HCT116 (cell line): ENCODE data around the gene SRGAP1. TPM values are rescaled to one million over a fixed set of nuclear protein-coding genes. Genes with fewer than 3 reads are reported as not detected.

ENCODE experiments used
- ATAC-seq: fragments of 200-7000 bp; cut with Tn5 transposase; 2 replicates; pipeline ENCODE4 v1.9.1; 2020; ENCODE audit warnings: mild to moderate bottlenecking, moderate library complexity
- BruUV-seq: library from RNA; stranded (reverse); fragments of 400-500 nt; replicated peaks from 2 replicates; lab custom pipeline; 2021; lab: Mats Ljungman, UMichigan
- CTCF ChIA-PET: fragments of 300-600 bp; sonication (Branson Sonifier 250); formaldehyde crosslinking; loops from one replicate; lab custom pipeline; 2021; ENCODE audit warnings: antibody characterized with exemption; lab: Charles Lee
- POLR2A ChIA-PET: fragments of 300-600, 350-600 bp; sonication (Branson Sonifier 250); formaldehyde crosslinking; loops from one replicate; lab custom pipeline; 2021; ENCODE audit warnings: antibody characterized with exemption; lab: Charles Lee
- RAD21 ChIA-PET, 2 experiments: fragments of 300-600 bp; sonication (Branson Sonifier 250); formaldehyde crosslinking; loops; one replicate each; lab custom pipeline; 2023; ENCODE audit warnings: low total read pairs in 2 of 2; ENCODE audit not compliant: uncharacterized antibody in 2 of 2, unreplicated experiment in 2 of 2, low non-redundant PET in 1 of 2; lab: Charles Lee
- DNase-seq: peaks from one replicate; pipeline ENCODE4 v3.0.0-alpha.2; 2010; ENCODE audit warnings: low read depth, low spot score
- H2AFZ ChIP-seq: fragments of 200-600 bp; shearing (Covaris generic), sonication (generic); 2 replicates; pipeline ENCODE4 v1.6.1; 2017; ENCODE audit warnings: low read depth, mixed run types, mixed read lengths, antibody characterized with exemption, low read length; ENCODE audit not compliant: poor library complexity, severe bottlenecking
- H3K27ac ChIP-seq: 2 replicates; pipeline ENCODE4 v1.5.1; 2012; ENCODE audit warnings: low read depth, low read length
- H3K27me3 ChIP-seq: fragments of 200-600 bp; sonication (generic); 2 replicates; pipeline ENCODE4 v1.6.1; 2016; ENCODE audit warnings: mixed run types, low read length, mixed read lengths; ENCODE audit not compliant: insufficient read depth
- H3K36me3 ChIP-seq, 2 experiments: fragments of 200-500 bp in 1 of 2; fragments of 200-600 bp in 1 of 2; sonication (Bioruptor generic) in 1 of 2; sonication (generic) in 1 of 2; 2 replicates each; pipeline versions ENCODE4 v1.5.1 to v1.6.1; 2014 to 2016; ENCODE audit warnings: low read length in 2 of 2, inconsistent platforms in 1 of 2, mixed read lengths in 1 of 2, mixed run types in 1 of 2; ENCODE audit not compliant: insufficient read depth in 2 of 2, control insufficient read depth in 1 of 2
- H3K4me1 ChIP-seq, 2 experiments: fragments of 200-600 bp in 1 of 2; sonication (generic) in 1 of 2; 2 replicates each; pipeline versions ENCODE4 v1.5.1 to v1.6.1; 2012 to 2017; ENCODE audit warnings: low read length in 2 of 2, inconsistent platforms in 1 of 2, mild to moderate bottlenecking in 1 of 2, mixed read lengths in 1 of 2, mixed run types in 1 of 2, moderate library complexity in 1 of 2; ENCODE audit not compliant: insufficient read depth in 2 of 2, control insufficient read depth in 1 of 2
- H3K4me2 ChIP-seq: fragments of 200-600 bp; sonication (generic); 2 replicates; pipeline ENCODE4 v1.6.1; 2017; ENCODE audit warnings: mixed run types, low read length, mixed read lengths
- H3K4me3 ChIP-seq, 2 experiments: fragments of 200-600 bp in 1 of 2; sonication (generic) in 1 of 2; replicated peaks in 1 of 2; 2 replicates each; pipeline ENCODE4 v1.5.1; 2011 to 2016; ENCODE audit warnings: low read length in 2 of 2, control low read depth in 1 of 2, low read depth in 1 of 2, mild to moderate bottlenecking in 1 of 2, mixed read lengths in 1 of 2, mixed run types in 1 of 2
- H3K79me2 ChIP-seq: fragments of 200-600 bp; sonication (generic); 2 replicates; pipeline ENCODE4 v1.6.1; 2017; ENCODE audit warnings: mild to moderate bottlenecking, mixed run types, low read length, moderate library complexity, mixed read lengths; ENCODE audit not compliant: insufficient read depth
- H3K9ac ChIP-seq: fragments of 200-600 bp; sonication (generic); 2 replicates; pipeline ENCODE4 v1.6.1; 2016; ENCODE audit warnings: low read length, mixed read lengths
- H3K9me2 ChIP-seq: fragments of 200-600 bp; sonication (generic), shearing (Covaris generic); 2 replicates; pipeline ENCODE4 v1.6.1; 2017; ENCODE audit warnings: mixed run types, mild to moderate bottlenecking, moderate library complexity; ENCODE audit not compliant: insufficient read depth
- H3K9me3 ChIP-seq, 2 experiments: fragments of 200-500 bp in 1 of 2; fragments of 200-600 bp in 1 of 2; sonication (Bioruptor generic) in 1 of 2; sonication (generic) in 1 of 2; 2 replicates each; pipeline ENCODE4 v1.6.1; 2014 to 2017; ENCODE audit warnings: low read length in 2 of 2, mixed read lengths in 2 of 2, inconsistent platforms in 1 of 2, low read depth in 1 of 2, mild to moderate bottlenecking in 1 of 2, mixed run types in 1 of 2, moderate library complexity in 1 of 2; ENCODE audit not compliant: control insufficient read depth in 1 of 2, insufficient read depth in 1 of 2
- H4K20me1 ChIP-seq: fragments of 200-600 bp; sonication (generic), shearing (Covaris generic); 2 replicates; pipeline ENCODE4 v1.6.1; 2017; ENCODE audit warnings: mixed run types, mild to moderate bottlenecking, moderate library complexity; ENCODE audit not compliant: insufficient read depth
- CTCF ChIP-seq, 3 experiments: fragments of 200-600 bp in 1 of 3; sonication (generic) in 1 of 3; IDR thresholded peaks in 2 of 3; conservative IDR thresholded peaks in 1 of 3; 2 replicates each; pipeline ENCODE4 v1.5.1; 2012 to 2017; ENCODE audit warnings: low read depth in 2 of 3, low read length in 2 of 3, antibody characterized with exemption in 1 of 3, borderline replicate concordance in 1 of 3, control low read depth in 1 of 3, mild to moderate bottlenecking in 1 of 3, mixed read lengths in 1 of 3, mixed run types in 1 of 3, moderate library complexity in 1 of 3; ENCODE audit not compliant: insufficient read depth in 1 of 3
- EZH2phosphoT487 ChIP-seq: fragments of 200-600 bp; IDR thresholded peaks from 2 replicates; pipeline ENCODE4 v1.6.1; 2018; ENCODE audit warnings: antibody characterized with exemption, borderline replicate concordance
- RAD21 ChIP-seq: IDR thresholded peaks from 2 replicates; pipeline ENCODE4 v1.6.1; 2012; ENCODE audit warnings: low read depth, mild to moderate bottlenecking
- REST ChIP-seq: IDR thresholded peaks from 2 replicates; pipeline ENCODE4 v1.6.1; 2012; ENCODE audit warnings: low read depth
- SIN3A ChIP-seq: IDR thresholded peaks from 2 replicates; pipeline ENCODE4 v1.6.1; 2012; ENCODE audit warnings: low read depth
- SP1 ChIP-seq: IDR thresholded peaks from 2 replicates; pipeline ENCODE4 v1.6.1; 2012; ENCODE audit warnings: low read depth
- YY1 ChIP-seq: IDR thresholded peaks from 2 replicates; pipeline ENCODE4 v1.6.1; 2011; ENCODE audit warnings: low read length, low read depth, moderate library complexity, mild to moderate bottlenecking; ENCODE audit not compliant: insufficient replicate concordance; ENCODE audit errors: extremely low read depth
- ZFX ChIP-seq: fragments of 450-650 bp; IDR thresholded peaks from 2 replicates; pipeline ENCODE4 v1.6.1; 2017
- intact Hi-C: fragments of 100-400 bp; cut with micrococcal nuclease; formaldehyde crosslinking; loops from 2 replicates; pipeline ENCODE4 v1.10.0; 2022
- total RNA-seq: library from RNA; stranded (reverse); gene quantifications from one replicate; pipeline ENCODE4 v1.2.1, GENCODE V29; 2021; ENCODE audit not compliant: unreplicated experiment
- TF ChIP-seq, protein P1 (sequence below): IDR thresholded peaks from 2 replicates; pipeline ENCODE4 v1.6.1; 2012

Gene SRGAP1
- total RNA-seq, 1 experiment from 2014 or later: 16.6 TPM

DNA sequence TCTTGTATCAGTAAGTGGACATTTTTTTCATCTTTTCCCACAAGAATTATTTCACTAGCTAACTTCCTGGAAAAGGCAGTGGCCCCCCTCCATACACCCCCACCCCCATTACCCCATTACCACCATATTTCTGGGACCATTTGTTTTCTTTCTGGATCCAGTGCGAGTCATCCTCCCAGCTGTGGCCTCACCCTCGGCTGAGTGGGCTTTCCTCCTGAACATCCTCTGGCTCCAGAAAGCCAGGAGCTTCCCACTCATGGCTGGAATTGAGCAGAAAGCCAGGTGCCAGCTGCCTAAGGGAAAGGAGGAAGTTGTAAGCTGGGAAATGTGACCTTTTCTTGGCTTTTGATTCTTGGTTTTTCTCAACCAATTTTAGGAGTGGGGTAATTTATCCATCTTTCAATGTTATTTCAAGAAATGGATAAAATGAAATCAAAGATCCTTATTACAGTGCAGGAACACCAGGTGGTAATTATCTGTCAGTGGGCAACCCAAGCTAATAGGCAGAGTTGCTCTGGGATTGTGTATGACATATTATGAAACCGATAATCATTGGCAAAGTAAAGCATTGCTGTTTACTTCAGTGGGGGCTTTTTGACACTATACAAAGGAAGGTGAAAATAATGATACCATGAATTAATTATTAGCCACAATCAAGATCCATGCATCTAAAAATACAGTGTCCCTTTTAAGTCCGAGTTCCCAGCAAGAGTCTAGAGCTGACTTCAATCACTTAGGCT lies 253.0 kb downstream of the SRGAP1 start:
- Histone ChIP-seq H3K9ac (no peak overlapping the region), H3K4me1 (peaks cover 10 to 26% of the 10 kb centered on the region in 2 experiments), H3K36me3 (peaks cover 0 to 10% of the 10 kb centered on the region in 2 experiments; a peak in 1 of 4 replicates), H3K4me2 (no peak overlapping the region), H4K20me1 (no peaks in the 10 kb centered on the region), H3K9me3 (no peaks in the 10 kb centered on the region), H3K27ac (no peak overlapping the region), H3K9me2 (no peaks in the 10 kb centered on the region), H3K79me2 (no peaks in the 10 kb centered on the region), H3K4me3 (no peak overlapping the region), H3K27me3 (no peaks in the 10 kb centered on the region), H2AFZ (no peak overlapping the region)
- ChIA-PET POLR2A (no interaction called here), RAD21 (no interaction called here), CTCF (interaction anchor here (0.6 kb wide), 1 partner anchor 16 kb away, joined by 4 read pairs; no protein-coding TSS in a partner anchor)
- DNase-seq (no peak), ATAC-seq (no peak)
- BruUV-seq: no TSS peak
- intact Hi-C loops: no loop called here
- TF ChIP-seq CTCF (IDR thresholded peaks at IDR 0.05 in 2 of 3, conservative IDR thresholded peaks at IDR 0.05 in 1 of 3; ENCODE audit: borderline replicate concordance in 1 of 3, insufficient read depth in 1 of 3, low read depth in 2 of 3, low read length in 2 of 3) (no peak), RAD21 (no peak), SIN3A (no peak), ZFX (no peak), EZH2phosphoT487 (no peak), SP1 (no peak), YY1 (no peak), REST (no peak)
- TF ChIP-seq, protein P1, sequence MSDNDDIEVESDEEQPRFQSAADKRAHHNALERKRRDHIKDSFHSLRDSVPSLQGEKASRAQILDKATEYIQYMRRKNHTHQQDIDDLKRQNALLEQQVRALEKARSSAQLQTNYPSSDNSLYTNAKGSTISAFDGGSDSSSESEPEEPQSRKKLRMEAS: no peak
